Retinal pigment epithelial cell (primary cell): ENCODE data around the gene CACNG3.
"Not testable (repeated sequence)": the region's sequence is repeated elsewhere in the genome, so short reads cannot be mapped to it uniquely, and the experiment has no call there.

ENCODE experiments used
- DNase-seq: peaks from one replicate; pipeline ENCODE4 v3.0.0-alpha.2; 2010; ENCODE audit warnings: low read depth
- H3K4me3 ChIP-seq: 2 replicates; pipeline ENCODE4 v1.5.1; 2011; ENCODE audit warnings: mild to moderate bottlenecking, low read length, control low read depth, moderate library complexity
- TF ChIP-seq, protein P1 (sequence below): conservative IDR thresholded peaks from 2 replicates; pipeline ENCODE4 v1.5.1; 2011; ENCODE audit warnings: low read depth, low read length, control low read depth, inconsistent platforms

Gene CACNG3

GRCh38 chr16:24328835-24329452, 72.8 kb downstream of the CACNG3 start:
- TF ChIP-seq, protein P1, sequence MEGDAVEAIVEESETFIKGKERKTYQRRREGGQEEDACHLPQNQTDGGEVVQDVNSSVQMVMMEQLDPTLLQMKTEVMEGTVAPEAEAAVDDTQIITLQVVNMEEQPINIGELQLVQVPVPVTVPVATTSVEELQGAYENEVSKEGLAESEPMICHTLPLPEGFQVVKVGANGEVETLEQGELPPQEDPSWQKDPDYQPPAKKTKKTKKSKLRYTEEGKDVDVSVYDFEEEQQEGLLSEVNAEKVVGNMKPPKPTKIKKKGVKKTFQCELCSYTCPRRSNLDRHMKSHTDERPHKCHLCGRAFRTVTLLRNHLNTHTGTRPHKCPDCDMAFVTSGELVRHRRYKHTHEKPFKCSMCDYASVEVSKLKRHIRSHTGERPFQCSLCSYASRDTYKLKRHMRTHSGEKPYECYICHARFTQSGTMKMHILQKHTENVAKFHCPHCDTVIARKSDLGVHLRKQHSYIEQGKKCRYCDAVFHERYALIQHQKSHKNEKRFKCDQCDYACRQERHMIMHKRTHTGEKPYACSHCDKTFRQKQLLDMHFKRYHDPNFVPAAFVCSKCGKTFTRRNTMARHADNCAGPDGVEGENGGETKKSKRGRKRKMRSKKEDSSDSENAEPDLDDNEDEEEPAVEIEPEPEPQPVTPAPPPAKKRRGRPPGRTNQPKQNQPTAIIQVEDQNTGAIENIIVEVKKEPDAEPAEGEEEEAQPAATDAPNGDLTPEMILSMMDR = no peak
- no peak overlapping the region for H3K4me3 ChIP-seq
- no peak for DNase-seq

DNA sequence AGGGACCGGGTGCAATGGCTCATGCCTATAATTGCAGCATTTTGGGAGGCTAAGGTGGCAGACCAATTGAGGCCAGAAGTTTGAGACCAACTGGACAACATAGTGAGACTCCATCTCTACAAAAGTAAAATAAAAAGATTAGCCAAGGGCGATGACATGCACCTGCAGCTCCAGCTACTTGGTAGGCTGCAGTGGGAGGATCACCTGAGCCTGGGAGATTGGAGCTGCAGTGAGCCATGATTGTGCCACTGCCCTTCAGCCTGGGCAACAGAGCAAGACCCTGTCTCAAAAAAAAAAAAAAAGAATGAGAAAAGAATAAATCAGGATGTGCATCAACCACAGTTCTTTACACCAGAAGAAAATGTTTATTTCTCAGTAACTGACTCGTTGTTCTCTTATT, 76.0 kb downstream of the CACNG3 start:
- DNase-seq = no peak
- H3K4me3 ChIP-seq = no peak overlapping the region
- TF ChIP-seq, protein P1 = no peak

- TF ChIP-seq, protein P1 = no peak
- H3K4me3 ChIP-seq = no peak overlapping the region
- DNase-seq = no peak
Measured at GRCh38 chr16:24332582-24333090, 76.5 kb downstream of the CACNG3 start.

GRCh38 chr16:24336491-24336890, 80.4 kb downstream of the CACNG3 start:
- TF ChIP-seq, protein P1 = no peak
- no peak overlapping the region for H3K4me3 ChIP-seq
- DNase-seq = no peak

DNA sequence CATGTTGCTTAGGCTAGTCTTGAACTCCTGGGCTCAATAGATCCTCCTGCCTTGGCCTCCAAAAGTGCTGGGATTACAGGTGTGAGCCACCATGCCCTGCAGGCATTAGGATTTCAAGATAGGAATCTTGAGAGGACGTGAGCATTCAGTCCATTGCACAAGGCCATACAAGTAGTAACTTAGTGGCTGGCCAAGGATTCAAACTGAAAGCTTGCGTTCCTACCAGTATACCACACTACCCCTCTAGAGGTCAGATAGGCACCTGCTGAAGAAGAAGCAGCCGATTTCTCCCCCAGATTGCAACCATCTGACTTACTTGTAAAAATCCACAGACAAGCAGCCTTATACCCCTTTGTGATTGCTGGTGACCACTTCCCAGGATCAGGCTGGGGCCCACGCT, 80.9 kb downstream of the CACNG3 start:
- DNase-seq = no peak
- TF ChIP-seq, protein P1 = no peak
- H3K4me3 ChIP-seq = no peak overlapping the region

DNA sequence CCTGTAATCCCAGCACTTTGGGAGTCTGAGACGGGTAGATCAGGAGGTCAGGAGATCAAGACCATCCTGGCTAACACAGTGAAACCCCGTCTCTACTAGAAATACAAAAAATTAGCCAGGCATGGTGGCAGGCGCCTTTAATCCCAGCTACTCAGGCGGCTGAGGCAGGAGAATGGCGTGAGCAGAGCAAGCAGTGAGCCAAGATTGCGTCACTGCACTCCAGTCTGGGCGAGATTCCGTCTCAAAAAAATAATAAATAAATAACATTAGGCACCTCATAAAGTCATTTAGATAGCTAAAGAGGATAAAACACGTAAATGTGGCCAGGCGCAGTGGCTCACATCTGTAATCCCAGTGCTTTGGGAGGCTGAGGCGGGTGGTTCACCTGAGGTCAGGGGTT, 87.7 kb downstream of the CACNG3 start:
- H3K4me3 ChIP-seq, DNase-seq: not testable (repeated sequence)

GRCh38 chr16:24344784-24345183, 88.6 kb downstream of the CACNG3 start:
- TF ChIP-seq, protein P1 = no peak
- DNase-seq = no peak
- no peak overlapping the region for H3K4me3 ChIP-seq
